T-helper 2 cell treated with Interferon-gamma antibody and Interleukin-4, amounts not matched to agents 5 μg/mL and 100 μg/mL, for 36 hours (primary cell): ENCODE measurements around the gene SANBR.

Experiments used
- DNase-seq: peaks from one replicate; pipeline ENCODE4 v3.0.0; 2021; ENCODE audit warnings: low spot score
- H3K27ac Mint-ChIP-seq: one replicate; pipeline ENCODE4 v1.8.0; 2021; ENCODE audit warnings: mild to moderate bottlenecking, mixed read lengths
- H3K27me3 Mint-ChIP-seq: one replicate; pipeline ENCODE4 v1.8.0; 2021; ENCODE audit warnings: low read depth, mixed read lengths
- H3K36me3 Mint-ChIP-seq: one replicate; pipeline ENCODE4 v1.8.0; 2021; ENCODE audit warnings: low read depth, mixed read lengths
- H3K4me1 Mint-ChIP-seq: one replicate; pipeline ENCODE4 v1.8.0; 2021; ENCODE audit warnings: low read depth, mixed read lengths
- H3K4me3 Mint-ChIP-seq: one replicate; pipeline ENCODE4 v1.8.0; 2022; ENCODE audit warnings: mild to moderate bottlenecking, moderate library complexity, mixed read lengths
- H3K9me3 Mint-ChIP-seq: one replicate; pipeline ENCODE4 v1.8.0; 2021; ENCODE audit warnings: mixed read lengths

SANBR gene

GRCh38 chr2:61114147-61114546 is 48.5 kb downstream of the SANBR start:
- Mint-ChIP-seq H3K36me3 (peaks cover 35% of the 10 kb centered on the region), H3K9me3 (peaks cover 16% of the 10 kb centered on the region), H3K4me3 (no peak overlapping the region), H3K4me1 (peaks cover 4% of the 10 kb centered on the region), H3K27ac (no peak overlapping the region), H3K27me3 (no peaks in the 10 kb centered on the region)
- DNase-seq = no peak
